Peyer's patch (tissue), 4 donors: ENCODE results near the gene PSD2.

Source experiments
- CTCF ChIP-seq, 6 experiments: fragments of 450-650 bp in 4 of 6; fragments of 200-600 bp in 2 of 6; sonication (generic) in 1 of 6; IDR thresholded peaks; one replicate each; pipeline ENCODE4 v1.5.1; 2017 to 2019; ENCODE audit warnings: antibody characterized with exemption in 6 of 6, mild to moderate bottlenecking in 3 of 6, moderate library complexity in 1 of 6
- POLR2A ChIP-seq, 2 donors: fragments of 450-650 bp; IDR thresholded peaks; one replicate each; pipeline ENCODE4 v1.5.1; 2017; ENCODE audit warnings: antibody characterized with exemption in 2 of 2, mild to moderate bottlenecking in 2 of 2, moderate library complexity in 2 of 2

DNA sequence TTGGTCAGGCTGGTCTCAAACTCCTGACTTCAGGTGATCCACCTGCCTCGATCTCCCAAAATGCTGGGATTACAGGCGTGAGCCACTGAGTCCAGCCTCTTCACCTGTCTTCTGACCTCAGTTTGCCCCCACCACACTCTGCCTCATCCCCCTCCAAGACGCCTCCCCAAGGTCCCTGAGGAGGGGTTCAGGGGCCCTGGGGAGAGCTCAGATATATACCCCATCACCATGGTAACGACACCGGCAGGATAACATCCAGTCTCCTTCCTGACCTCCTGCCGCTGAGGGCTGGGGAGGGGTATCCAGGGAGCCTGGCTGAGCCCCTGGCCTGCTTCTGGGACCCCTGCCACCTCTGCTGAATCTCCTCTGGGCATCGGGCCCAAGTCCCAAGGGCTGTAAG lies 19.7 kb upstream of the PSD2 start:
- TF ChIP-seq CTCF (IDR thresholded peaks at IDR 0.05) (no peak), POLR2A (IDR thresholded peaks at IDR 0.05) (no peak)
